ENCODE measurements around the gene CLEC18C.
"Not testable (repeated sequence)": the region's sequence is repeated elsewhere in the genome, so short reads cannot be mapped to it uniquely, and the experiment has no call there.

The CLEC18C gene

GRCh38 chr16:70143231-70143895, 30.2 kb upstream of the CLEC18C start:
- not testable (repeated sequence) for H3K18ac ChIP-seq (ENCODE audit: low read depth in 1 of 2, low read length in 2 of 2); H2AFZ ChIP-seq (ENCODE audit: low read depth, low read length); H3K4ac ChIP-seq (ENCODE audit: low read depth in 1 of 2, low read length in 2 of 2); H3K79me1 ChIP-seq (replicated peaks; ENCODE audit: low read length, poor library complexity, severe bottlenecking); H3K4me3 ChIP-seq (ENCODE audit: insufficient read depth in 1 of 2, low read depth in 1 of 2, low read length in 2 of 2); H3K14ac ChIP-seq (ENCODE audit: low read length in 2 of 2); H4K91ac ChIP-seq (ENCODE audit: low read length); H3K9me3 ChIP-seq (ENCODE audit: control insufficient read depth, low read length); DNase-seq; H3K9ac ChIP-seq (ENCODE audit: low read length); H3K4me1 ChIP-seq (ENCODE audit: control insufficient read depth, insufficient read depth, low read depth, low read length); H4K8ac ChIP-seq (ENCODE audit: low read length); H2BK5ac ChIP-seq (ENCODE audit: low read depth, low read length, poor library complexity, severe bottlenecking); H2AK5ac ChIP-seq (ENCODE audit: low read length, severe bottlenecking); H2BK120ac ChIP-seq (ENCODE audit: low read depth, low read length); H3K27ac ChIP-seq (ENCODE audit: low read length, poor library complexity, severe bottlenecking); H3K27me3 ChIP-seq (ENCODE audit: control insufficient read depth in 1 of 2, insufficient read depth in 1 of 2, low read length in 2 of 2); H3K23ac ChIP-seq (ENCODE audit: low read length in 2 of 2); H2BK12ac ChIP-seq (ENCODE audit: low read length in 2 of 2); H2BK15ac ChIP-seq (ENCODE audit: low read depth, poor library complexity, severe bottlenecking); H3K4me2 ChIP-seq (ENCODE audit: low read length, poor library complexity, severe bottlenecking)
- H3K36me3 ChIP-seq (ENCODE audit: control insufficient read depth in 1 of 2, insufficient read depth in 2 of 2, low read depth in 1 of 2, low read length in 2 of 2): peaks cover 34 to 64% of the 10 kb centered on the region in 2 experiments
- WGBS: 93% methylated on average over 8 of the region's 9 CpGs

GRCh38 chr16:70147853-70148252, 25.7 kb upstream of the CLEC18C start:
- H3K14ac ChIP-seq (ENCODE audit: low read length in 2 of 2); H2AFZ ChIP-seq (ENCODE audit: low read depth, low read length); H3K9me3 ChIP-seq (ENCODE audit: control insufficient read depth, low read length); DNase-seq; H2BK120ac ChIP-seq (ENCODE audit: low read depth, low read length); H3K79me1 ChIP-seq (replicated peaks; ENCODE audit: low read length, poor library complexity, severe bottlenecking); H2BK5ac ChIP-seq (ENCODE audit: low read depth, low read length, poor library complexity, severe bottlenecking); H3K4ac ChIP-seq (ENCODE audit: low read depth in 1 of 2, low read length in 2 of 2); H2BK15ac ChIP-seq (ENCODE audit: low read depth, poor library complexity, severe bottlenecking); H3K27ac ChIP-seq (ENCODE audit: low read length, poor library complexity, severe bottlenecking); H4K8ac ChIP-seq (ENCODE audit: low read length); H2AK5ac ChIP-seq (ENCODE audit: low read length, severe bottlenecking); H3K18ac ChIP-seq (ENCODE audit: low read depth in 1 of 2, low read length in 2 of 2); H2BK12ac ChIP-seq (ENCODE audit: low read length in 2 of 2); H3K9ac ChIP-seq (ENCODE audit: low read length); H3K4me3 ChIP-seq (ENCODE audit: insufficient read depth in 1 of 2, low read depth in 1 of 2, low read length in 2 of 2); H3K23ac ChIP-seq (ENCODE audit: low read length in 2 of 2); H3K27me3 ChIP-seq (ENCODE audit: control insufficient read depth in 1 of 2, insufficient read depth in 1 of 2, low read length in 2 of 2); H3K4me1 ChIP-seq (ENCODE audit: control insufficient read depth, insufficient read depth, low read depth, low read length); H4K91ac ChIP-seq (ENCODE audit: low read length); H3K4me2 ChIP-seq (ENCODE audit: low read length, poor library complexity, severe bottlenecking): not testable (repeated sequence)
- 89% methylated on average over 4 of the region's 11 CpGs for WGBS
- H3K36me3 ChIP-seq (ENCODE audit: control insufficient read depth in 1 of 2, insufficient read depth in 2 of 2, low read depth in 1 of 2, low read length in 2 of 2): peaks cover 55 to 72% of the 10 kb centered on the region in 2 experiments

GRCh38 chr16:70148453-70148852, 25.1 kb upstream of the CLEC18C start:
- DNase-seq; H4K8ac ChIP-seq (ENCODE audit: low read length); H4K91ac ChIP-seq (ENCODE audit: low read length); H3K79me1 ChIP-seq (replicated peaks; ENCODE audit: low read length, poor library complexity, severe bottlenecking); H3K27ac ChIP-seq (ENCODE audit: low read length, poor library complexity, severe bottlenecking); H3K4ac ChIP-seq (ENCODE audit: low read depth in 1 of 2, low read length in 2 of 2); H2AFZ ChIP-seq (ENCODE audit: low read depth, low read length); H3K4me3 ChIP-seq (ENCODE audit: insufficient read depth in 1 of 2, low read depth in 1 of 2, low read length in 2 of 2); H3K14ac ChIP-seq (ENCODE audit: low read length in 2 of 2); H2BK120ac ChIP-seq (ENCODE audit: low read depth, low read length); H3K9ac ChIP-seq (ENCODE audit: low read length); H3K9me3 ChIP-seq (ENCODE audit: control insufficient read depth, low read length); H3K18ac ChIP-seq (ENCODE audit: low read depth in 1 of 2, low read length in 2 of 2); H2AK5ac ChIP-seq (ENCODE audit: low read length, severe bottlenecking); H3K4me1 ChIP-seq (ENCODE audit: control insufficient read depth, insufficient read depth, low read depth, low read length); H3K27me3 ChIP-seq (ENCODE audit: control insufficient read depth in 1 of 2, insufficient read depth in 1 of 2, low read length in 2 of 2); H3K23ac ChIP-seq (ENCODE audit: low read length in 2 of 2); H2BK15ac ChIP-seq (ENCODE audit: low read depth, poor library complexity, severe bottlenecking); H3K4me2 ChIP-seq (ENCODE audit: low read length, poor library complexity, severe bottlenecking); H2BK5ac ChIP-seq (ENCODE audit: low read depth, low read length, poor library complexity, severe bottlenecking); H2BK12ac ChIP-seq (ENCODE audit: low read length in 2 of 2): not testable (repeated sequence)
- WGBS: 96% methylated on average over 2 of the region's 6 CpGs
- peaks cover 58 to 72% of the 10 kb centered on the region in 2 experiments for H3K36me3 ChIP-seq (ENCODE audit: control insufficient read depth in 1 of 2, insufficient read depth in 2 of 2, low read depth in 1 of 2, low read length in 2 of 2)

GRCh38 chr16:70149296-70149695, 24.3 kb upstream of the CLEC18C start:
- not testable (repeated sequence) for H3K27me3 ChIP-seq (ENCODE audit: control insufficient read depth in 1 of 2, insufficient read depth in 1 of 2, low read length in 2 of 2); H3K9me3 ChIP-seq (ENCODE audit: control insufficient read depth, low read length); H3K14ac ChIP-seq (ENCODE audit: low read length in 2 of 2); H4K8ac ChIP-seq (ENCODE audit: low read length); H2BK12ac ChIP-seq (ENCODE audit: low read length in 2 of 2); H3K23ac ChIP-seq (ENCODE audit: low read length in 2 of 2); H3K18ac ChIP-seq (ENCODE audit: low read depth in 1 of 2, low read length in 2 of 2); DNase-seq; H2BK5ac ChIP-seq (ENCODE audit: low read depth, low read length, poor library complexity, severe bottlenecking); H3K4me2 ChIP-seq (ENCODE audit: low read length, poor library complexity, severe bottlenecking); H2AFZ ChIP-seq (ENCODE audit: low read depth, low read length); H3K79me1 ChIP-seq (replicated peaks; ENCODE audit: low read length, poor library complexity, severe bottlenecking); H2BK120ac ChIP-seq (ENCODE audit: low read depth, low read length); H2BK15ac ChIP-seq (ENCODE audit: low read depth, poor library complexity, severe bottlenecking); H4K91ac ChIP-seq (ENCODE audit: low read length); H3K4ac ChIP-seq (ENCODE audit: low read depth in 1 of 2, low read length in 2 of 2); H3K27ac ChIP-seq (ENCODE audit: low read length, poor library complexity, severe bottlenecking); H3K4me3 ChIP-seq (ENCODE audit: insufficient read depth in 1 of 2, low read depth in 1 of 2, low read length in 2 of 2); H3K9ac ChIP-seq (ENCODE audit: low read length); H2AK5ac ChIP-seq (ENCODE audit: low read length, severe bottlenecking); H3K4me1 ChIP-seq (ENCODE audit: control insufficient read depth, insufficient read depth, low read depth, low read length)
- H3K36me3 ChIP-seq (ENCODE audit: control insufficient read depth in 1 of 2, insufficient read depth in 2 of 2, low read depth in 1 of 2, low read length in 2 of 2): peaks cover 57 to 72% of the 10 kb centered on the region in 2 experiments
- 97% methylated on average over 6 of the region's 8 CpGs for WGBS

Data from mesenchymal stem cell (in vitro differentiated cells and primary cell).